ENCODE data around the gene IFNG-AS1. TPM values are rescaled to one million over a fixed set of nuclear protein-coding genes. Genes with fewer than 3 reads are reported as not detected.

The IFNG-AS1 gene
- polyA plus RNA-seq, 1 experiment = not detected

- ChIA-PET CTCF (interaction anchor here (1.0 kb wide), 1 partner anchor 568 kb away, joined by 3 read pairs; no protein-coding TSS in a partner anchor), POLR2A (no interaction called here)
- H3K27me3 ChIP-seq (ENCODE audit: control insufficient read depth, insufficient read depth, low read length) = peaks cover 2% of the 10 kb centered on the region
- TF ChIP-seq CTCF (IDR thresholded peaks at IDR 0.05; ENCODE audit: low read depth, low read length) = no peak
- no peaks in the 10 kb centered on the region for H3K9me3 ChIP-seq (ENCODE audit: control insufficient read depth, insufficient read depth, low read length)
- H3K4me3 ChIP-seq (ENCODE audit: low read depth, low read length) = no peak overlapping the region
- DNase-seq (ENCODE audit: low read depth, low spot score) = no peak
- H3K27ac ChIP-seq (ENCODE audit: low read depth, low read length) = no peak overlapping the region
Observed at GRCh38 chr12:67998379-67998778, 9.1 kb downstream of the IFNG-AS1 start.

GRCh38 chr12:67999244-67999643 is 10.0 kb downstream of the IFNG-AS1 start:
- H3K27me3 ChIP-seq (ENCODE audit: control insufficient read depth, insufficient read depth, low read length) = peaks cover 2% of the 10 kb centered on the region
- H3K27ac ChIP-seq (ENCODE audit: low read depth, low read length) = no peak overlapping the region
- TF ChIP-seq CTCF (IDR thresholded peaks at IDR 0.05; ENCODE audit: low read depth, low read length) = no peak
- DNase-seq (ENCODE audit: low read depth, low spot score) = no peak
- H3K9me3 ChIP-seq (ENCODE audit: control insufficient read depth, insufficient read depth, low read length) = no peaks in the 10 kb centered on the region
- ChIA-PET CTCF (interaction anchor here (0.7 to 1.3 kb wide), 3 partner anchors 41 to 569 kb away, joined by 3 to 6 read pairs (median 3); no protein-coding TSS in a partner anchor), POLR2A (no interaction called here)
- H3K4me3 ChIP-seq (ENCODE audit: low read depth, low read length) = no peak overlapping the region

- DNase-seq (ENCODE audit: low read depth, low spot score) = no peak
- peaks cover 2% of the 10 kb centered on the region for H3K27me3 ChIP-seq (ENCODE audit: control insufficient read depth, insufficient read depth, low read length)
- ChIA-PET POLR2A (no interaction called here), CTCF (interaction anchor here (0.5 to 2.0 kb wide), 6 partner anchors 10 to 157 kb away, joined by 3 to 7 read pairs (median 4); no protein-coding TSS in a partner anchor)
- TF ChIP-seq CTCF (IDR thresholded peaks at IDR 0.05; ENCODE audit: low read depth, low read length) = peak; percentile 43
- no peaks in the 10 kb centered on the region for H3K9me3 ChIP-seq (ENCODE audit: control insufficient read depth, insufficient read depth, low read length)
- H3K4me3 ChIP-seq (ENCODE audit: low read depth, low read length) = no peak overlapping the region
- no peak overlapping the region for H3K27ac ChIP-seq (ENCODE audit: low read depth, low read length)
Observed at GRCh38 chr12:68001486-68002466, 12.5 kb downstream of the IFNG-AS1 start.

- Histone ChIP-seq H3K4me3 (ENCODE audit: low read depth, low read length) (no peak overlapping the region), H3K27me3 (ENCODE audit: control insufficient read depth, insufficient read depth, low read length) (peaks cover 2% of the 10 kb centered on the region), H3K27ac (ENCODE audit: low read depth, low read length) (no peak overlapping the region), H3K9me3 (ENCODE audit: control insufficient read depth, insufficient read depth, low read length) (no peaks in the 10 kb centered on the region)
- POLR2A ChIA-PET = no interaction called here
- TF ChIP-seq CTCF (IDR thresholded peaks at IDR 0.05; ENCODE audit: low read depth, low read length) = no peak
- DNase-seq (ENCODE audit: low read depth, low spot score) = no peak
- CTCF ChIA-PET = interaction anchor here (0.7 kb wide), 1 partner anchor 12 kb away, joined by 6 read pairs; no protein-coding TSS in a partner anchor
Observed at GRCh38 chr12:68003777-68004176, 14.5 kb downstream of the IFNG-AS1 start.

- DNase-seq (ENCODE audit: low read depth, low spot score) = no peak
- POLR2A ChIA-PET = no interaction called here
- H3K27ac ChIP-seq (ENCODE audit: low read depth, low read length) = no peak overlapping the region
- H3K27me3 ChIP-seq (ENCODE audit: control insufficient read depth, insufficient read depth, low read length) = peaks cover under 1% of the 10 kb centered on the region
- H3K4me3 ChIP-seq (ENCODE audit: low read depth, low read length) = no peak overlapping the region
- CTCF ChIA-PET = interaction anchor here (0.6 to 1.1 kb wide), 2 partner anchors 217 to 651 kb away, joined by 5 read pairs; no protein-coding TSS in a partner anchor
- no peak for TF ChIP-seq CTCF (IDR thresholded peaks at IDR 0.05; ENCODE audit: low read depth, low read length)
- no peaks in the 10 kb centered on the region for H3K9me3 ChIP-seq (ENCODE audit: control insufficient read depth, insufficient read depth, low read length)
Observed at GRCh38 chr12:68007033-68007432, 17.8 kb downstream of the IFNG-AS1 start.

Measured in AG04450 (cell line).